Liver (tissue), 2 donors: ENCODE data around the gene ARID3B.

Source experiments
- TF ChIP-seq, protein P1 (sequence below): fragments of 150-350 bp; IDR thresholded peaks from 2 replicates; pipeline ENCODE4 v1.5.1; 2017; ENCODE audit warnings: improper control_type of control experiment, low read depth, low read length; ENCODE audit not compliant: missing input control
- TF ChIP-seq, protein P2 (sequence below): IDR thresholded peaks from 2 replicates; pipeline ENCODE4 v1.6.1; 2016; ENCODE audit warnings: antibody characterized with exemption
- donor health status: healthy.

DNA sequence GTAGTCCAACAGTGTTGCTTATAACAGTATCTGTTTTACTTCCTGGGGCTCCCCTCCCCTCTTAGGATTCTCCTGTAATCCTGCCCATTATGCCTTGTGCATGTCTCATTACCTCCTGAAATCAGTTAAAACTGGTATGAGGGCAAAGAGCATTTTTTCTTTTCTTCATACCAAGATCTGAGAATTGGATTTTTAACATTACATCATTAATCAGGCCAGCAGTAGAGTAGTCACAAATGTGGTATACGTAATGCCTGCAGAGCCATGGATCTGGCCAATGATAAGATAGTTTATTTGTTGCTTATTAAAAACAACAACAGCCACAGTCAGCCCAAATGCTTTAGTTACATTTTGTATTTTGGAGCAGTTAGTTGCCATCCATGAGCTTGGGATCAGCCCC lies 23.2 kb downstream of the ARID3B start:
- TF ChIP-seq, protein P1, sequence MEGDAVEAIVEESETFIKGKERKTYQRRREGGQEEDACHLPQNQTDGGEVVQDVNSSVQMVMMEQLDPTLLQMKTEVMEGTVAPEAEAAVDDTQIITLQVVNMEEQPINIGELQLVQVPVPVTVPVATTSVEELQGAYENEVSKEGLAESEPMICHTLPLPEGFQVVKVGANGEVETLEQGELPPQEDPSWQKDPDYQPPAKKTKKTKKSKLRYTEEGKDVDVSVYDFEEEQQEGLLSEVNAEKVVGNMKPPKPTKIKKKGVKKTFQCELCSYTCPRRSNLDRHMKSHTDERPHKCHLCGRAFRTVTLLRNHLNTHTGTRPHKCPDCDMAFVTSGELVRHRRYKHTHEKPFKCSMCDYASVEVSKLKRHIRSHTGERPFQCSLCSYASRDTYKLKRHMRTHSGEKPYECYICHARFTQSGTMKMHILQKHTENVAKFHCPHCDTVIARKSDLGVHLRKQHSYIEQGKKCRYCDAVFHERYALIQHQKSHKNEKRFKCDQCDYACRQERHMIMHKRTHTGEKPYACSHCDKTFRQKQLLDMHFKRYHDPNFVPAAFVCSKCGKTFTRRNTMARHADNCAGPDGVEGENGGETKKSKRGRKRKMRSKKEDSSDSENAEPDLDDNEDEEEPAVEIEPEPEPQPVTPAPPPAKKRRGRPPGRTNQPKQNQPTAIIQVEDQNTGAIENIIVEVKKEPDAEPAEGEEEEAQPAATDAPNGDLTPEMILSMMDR, result no peak
- TF ChIP-seq, protein P2, sequence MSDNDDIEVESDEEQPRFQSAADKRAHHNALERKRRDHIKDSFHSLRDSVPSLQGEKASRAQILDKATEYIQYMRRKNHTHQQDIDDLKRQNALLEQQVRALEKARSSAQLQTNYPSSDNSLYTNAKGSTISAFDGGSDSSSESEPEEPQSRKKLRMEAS, result no peak
